Superior temporal gyrus (tissue), 1 donor: Measurements from ENCODE around the gene CIBAR2.
"Not testable (repeated sequence)": the region's sequence is repeated elsewhere in the genome, so short reads cannot be mapped to it uniquely, and the experiment has no call there.

Source experiments
- DNase-seq: peaks from one replicate; pipeline ENCODE4 v3.0.0-alpha.2; 2016; ENCODE audit errors: extremely low spot score

The CIBAR2 gene

GRCh38 chr16:85128079-85128837 is 16.0 kb upstream of the CIBAR2 start:
- no peak for DNase-seq

- DNase-seq = peak; percentile 22
Measured at GRCh38 chr16:85127379-85127723, 15.1 kb upstream of the CIBAR2 start.

- no peak for DNase-seq
Measured at GRCh38 chr16:85126705-85127378, 14.6 kb upstream of the CIBAR2 start.

- DNase-seq = no peak
Measured at GRCh38 chr16:85126394-85126704, 14.1 kb upstream of the CIBAR2 start.

- no peak for DNase-seq
Measured at GRCh38 chr16:85125570-85126393, 13.5 kb upstream of the CIBAR2 start.

- DNase-seq = no peak
Measured at GRCh38 chr16:85124636-85125346, 12.5 kb upstream of the CIBAR2 start.

GRCh38 chr16:85123891-85124635 is 11.8 kb upstream of the CIBAR2 start:
- no peak for DNase-seq

- not testable (repeated sequence) for DNase-seq
Measured at GRCh38 chr16:85123441-85123840, 11.2 kb upstream of the CIBAR2 start.

GRCh38 chr16:85120006-85120340 is 7.7 kb upstream of the CIBAR2 start:
- no peak for DNase-seq

GRCh38 chr16:85117418-85117817 is 5.1 kb upstream of the CIBAR2 start:
- no peak for DNase-seq

- DNase-seq = peak; percentile 83
Measured at GRCh38 chr16:85114909-85115567, 2.8 kb upstream of the CIBAR2 start.

- DNase-seq = no peak
Measured at GRCh38 chr16:85113913-85114312, 1.6 kb upstream of the CIBAR2 start.

- DNase-seq = no peak
Measured at GRCh38 chr16:85113168-85113733, 979 bp upstream of the CIBAR2 start.

GRCh38 chr16:85111184-85111583 is 1.1 kb downstream of the CIBAR2 start:
- DNase-seq = no peak

GRCh38 chr16:85110105-85110504 is 2.2 kb downstream of the CIBAR2 start:
- no peak for DNase-seq

- DNase-seq = no peak
Measured at GRCh38 chr16:85107532-85107931, 4.7 kb downstream of the CIBAR2 start.

- no peak for DNase-seq
Measured at GRCh38 chr16:85107083-85107482, 5.2 kb downstream of the CIBAR2 start.

GRCh38 chr16:85105475-85105874 is 6.8 kb downstream of the CIBAR2 start:
- DNase-seq = no peak

GRCh38 chr16:85104821-85105391 is 7.4 kb downstream of the CIBAR2 start:
- DNase-seq = no peak

GRCh38 chr16:85104147-85104546 is 8.1 kb downstream of the CIBAR2 start:
- DNase-seq = no peak
